Activated T-cell treated with anti-CD3 and anti-CD28 coated beads for 48 hours (primary cell): ENCODE measurements around the gene CLIP3.
"Not testable (repeated sequence)": the region's sequence is repeated elsewhere in the genome, so short reads cannot be mapped to it uniquely, and the experiment has no call there.

ENCODE experiments used
- DNase-seq: peaks from one replicate; pipeline ENCODE4 v3.0.0-alpha.2; 2020; ENCODE audit warnings: low read depth

The CLIP3 gene, protein sequence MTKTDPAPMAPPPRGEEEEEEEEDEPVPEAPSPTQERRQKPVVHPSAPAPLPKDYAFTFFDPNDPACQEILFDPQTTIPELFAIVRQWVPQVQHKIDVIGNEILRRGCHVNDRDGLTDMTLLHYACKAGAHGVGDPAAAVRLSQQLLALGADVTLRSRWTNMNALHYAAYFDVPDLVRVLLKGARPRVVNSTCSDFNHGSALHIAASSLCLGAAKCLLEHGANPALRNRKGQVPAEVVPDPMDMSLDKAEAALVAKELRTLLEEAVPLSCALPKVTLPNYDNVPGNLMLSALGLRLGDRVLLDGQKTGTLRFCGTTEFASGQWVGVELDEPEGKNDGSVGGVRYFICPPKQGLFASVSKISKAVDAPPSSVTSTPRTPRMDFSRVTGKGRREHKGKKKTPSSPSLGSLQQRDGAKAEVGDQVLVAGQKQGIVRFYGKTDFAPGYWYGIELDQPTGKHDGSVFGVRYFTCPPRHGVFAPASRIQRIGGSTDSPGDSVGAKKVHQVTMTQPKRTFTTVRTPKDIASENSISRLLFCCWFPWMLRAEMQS

DNA sequence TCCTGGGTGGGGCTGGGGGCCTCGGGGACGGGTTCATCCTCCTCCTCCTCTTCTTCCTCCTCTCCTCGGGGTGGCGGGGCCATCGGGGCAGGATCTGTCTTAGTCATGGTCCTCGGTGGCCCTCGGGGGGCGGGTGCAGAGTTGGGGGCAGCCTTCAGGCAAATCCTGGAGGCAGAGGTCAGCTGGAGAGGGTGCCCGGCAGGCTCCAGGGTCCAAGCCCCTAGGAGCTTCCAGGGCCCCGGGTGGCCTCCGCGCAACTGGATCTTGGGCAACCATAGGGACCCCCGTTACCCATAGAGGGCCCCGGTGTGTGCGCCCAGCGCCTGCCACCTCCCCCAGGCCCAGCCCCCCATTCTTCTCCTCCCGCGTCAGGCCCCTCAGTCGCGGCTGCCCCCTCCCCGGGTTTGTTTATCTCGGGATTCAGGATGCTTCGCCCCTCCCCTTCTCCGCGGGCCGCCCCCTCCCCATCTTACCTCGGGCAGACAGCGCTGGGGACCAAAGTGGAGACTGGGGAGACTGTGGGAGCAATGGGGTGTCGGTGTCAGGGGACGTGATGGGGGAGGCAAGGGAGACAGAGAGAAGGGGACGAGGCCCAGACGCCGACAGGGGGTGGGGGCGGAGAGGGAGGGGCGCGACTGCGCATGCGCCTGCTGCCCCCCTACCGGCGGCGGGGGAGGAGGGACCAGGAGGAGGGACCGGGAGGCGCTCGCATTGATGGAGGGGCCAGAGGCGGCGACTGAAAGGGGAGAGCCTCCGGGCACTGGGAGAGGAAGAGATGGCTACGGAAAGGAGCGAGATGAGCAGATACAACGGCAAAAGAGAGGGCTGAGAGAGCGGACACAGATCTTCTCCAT is at the start of gene CLIP3:
TSS of gene CLIP3 (minus strand) at position 623 of the 854 bp plus-strand sequence. CDS start at position 107, 516 bp downstream.
- peak; percentile 43 for DNase-seq

DNA sequence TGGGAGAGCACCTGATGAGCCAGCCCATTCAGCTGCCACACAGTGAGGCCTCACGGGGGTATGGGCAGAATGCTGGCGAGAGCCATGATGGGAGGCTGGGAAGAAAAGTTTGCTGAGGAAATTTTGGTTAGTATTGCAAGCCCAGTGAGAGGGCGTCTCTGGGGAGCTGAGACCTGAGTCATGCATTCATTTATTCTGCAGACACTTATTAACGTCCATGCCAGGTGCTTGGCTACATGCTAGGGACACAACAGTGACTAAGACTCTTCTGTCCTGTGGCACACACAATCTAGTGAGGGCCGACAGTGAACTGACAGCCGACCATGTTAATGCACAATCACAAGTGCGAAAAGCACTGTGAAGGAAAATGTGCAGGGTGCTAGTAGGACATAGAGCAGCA is 49.2 kb upstream of the CLIP3 start:
- no peak for DNase-seq

DNA sequence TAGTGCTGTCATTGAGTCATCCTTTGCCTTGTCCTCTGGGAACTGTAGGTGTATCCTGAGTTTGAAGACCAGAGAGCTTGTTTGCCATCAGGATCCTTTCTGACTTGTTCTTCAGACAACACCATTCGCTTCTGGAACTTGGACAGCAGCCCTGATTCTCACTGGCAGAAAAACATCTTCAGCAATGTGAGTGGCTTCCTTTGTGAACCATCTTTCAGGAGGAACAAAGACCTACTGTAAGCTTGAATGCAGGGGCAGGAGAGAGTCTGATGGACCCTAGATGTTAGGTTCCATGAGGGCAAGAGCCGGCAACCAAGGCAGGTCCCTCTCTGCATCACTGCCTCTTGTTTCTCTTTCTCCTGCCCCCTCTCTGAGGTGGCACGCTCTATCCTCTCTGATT is 48.7 kb upstream of the CLIP3 start:
- DNase-seq, result no peak

DNA sequence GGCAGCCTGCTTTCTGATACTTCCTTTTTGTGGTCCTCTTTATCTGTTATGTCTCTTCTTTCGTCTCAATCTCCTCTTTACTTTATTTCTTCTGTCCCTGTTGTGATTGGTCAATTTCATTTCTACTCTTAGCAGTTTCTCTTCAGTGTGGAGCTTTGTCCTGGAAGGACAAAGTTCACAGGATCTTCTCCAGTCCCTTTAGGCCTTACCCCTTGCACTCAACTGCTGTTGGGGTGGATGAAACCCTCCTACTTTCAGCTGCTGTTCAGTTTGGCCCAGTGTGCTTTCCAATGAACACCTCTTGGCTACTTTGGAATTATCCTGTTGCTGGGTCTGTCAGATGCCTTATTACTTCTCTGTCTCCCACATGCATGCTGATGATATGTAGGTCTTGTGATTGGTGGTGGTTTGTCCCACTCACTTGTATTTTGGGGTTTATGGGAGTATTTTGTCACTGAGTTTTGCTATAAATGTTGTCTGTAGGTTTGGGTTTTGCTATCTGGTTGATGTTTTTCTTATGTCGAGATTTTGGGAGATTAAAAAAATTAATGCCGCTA is 46.8 kb upstream of the CLIP3 start:
- no peak for DNase-seq

DNA sequence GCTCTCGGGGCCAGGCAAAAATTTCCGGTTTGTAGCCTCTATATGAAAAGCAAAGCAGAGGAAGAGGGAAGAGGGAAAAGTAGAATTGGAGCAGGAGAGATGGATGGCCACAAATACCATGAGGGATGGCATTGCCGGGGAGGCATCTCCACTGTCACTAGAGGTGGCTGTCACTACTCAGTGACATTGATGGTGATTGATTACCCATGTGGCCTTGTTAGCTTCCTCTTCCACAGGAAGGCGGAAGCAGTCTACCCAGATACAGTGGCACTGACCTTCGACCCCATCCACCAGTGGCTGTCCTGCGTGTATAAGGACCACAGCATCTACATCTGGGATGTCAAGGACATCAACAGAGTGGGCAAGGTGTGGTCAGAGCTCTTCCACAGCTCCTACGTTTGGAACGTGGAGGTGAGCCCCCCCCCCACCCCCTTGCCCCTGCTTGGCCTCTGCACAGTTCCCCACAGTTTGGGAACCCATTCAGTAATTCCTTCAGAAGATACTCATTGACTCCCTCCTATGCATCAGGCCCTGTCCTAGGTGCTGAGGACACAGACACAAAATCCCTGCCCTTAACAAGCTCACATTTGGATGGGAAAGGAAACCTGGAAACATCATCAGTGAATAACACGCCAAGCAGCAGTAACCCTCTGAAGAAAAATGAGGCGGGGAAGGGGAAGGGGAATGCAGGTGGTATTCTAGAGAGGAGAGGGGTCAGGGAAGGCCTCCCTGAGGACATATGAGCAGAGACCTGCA is 40.6 kb upstream of the CLIP3 start:
- no peak for DNase-seq

DNA sequence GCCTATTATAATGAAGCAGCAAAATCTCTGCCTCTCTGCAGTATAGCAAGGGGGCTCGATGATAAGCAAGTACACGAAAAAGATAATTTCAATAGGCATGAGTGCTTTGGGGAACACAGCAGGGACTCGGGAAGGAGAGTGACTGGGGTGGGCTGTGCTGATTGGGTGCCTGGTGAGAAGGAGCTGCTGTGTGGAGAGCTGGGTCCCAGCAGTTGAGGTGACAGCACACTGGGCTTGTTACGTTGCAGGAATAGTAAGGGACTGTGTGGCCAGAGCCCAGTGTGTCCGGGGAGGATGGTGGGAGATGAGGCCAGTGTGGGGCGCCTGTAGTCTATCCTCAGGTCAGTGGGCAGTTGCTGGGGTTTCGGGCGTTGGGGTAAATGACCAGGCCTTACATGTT is 39.4 kb upstream of the CLIP3 start:
- no peak for DNase-seq

DNA sequence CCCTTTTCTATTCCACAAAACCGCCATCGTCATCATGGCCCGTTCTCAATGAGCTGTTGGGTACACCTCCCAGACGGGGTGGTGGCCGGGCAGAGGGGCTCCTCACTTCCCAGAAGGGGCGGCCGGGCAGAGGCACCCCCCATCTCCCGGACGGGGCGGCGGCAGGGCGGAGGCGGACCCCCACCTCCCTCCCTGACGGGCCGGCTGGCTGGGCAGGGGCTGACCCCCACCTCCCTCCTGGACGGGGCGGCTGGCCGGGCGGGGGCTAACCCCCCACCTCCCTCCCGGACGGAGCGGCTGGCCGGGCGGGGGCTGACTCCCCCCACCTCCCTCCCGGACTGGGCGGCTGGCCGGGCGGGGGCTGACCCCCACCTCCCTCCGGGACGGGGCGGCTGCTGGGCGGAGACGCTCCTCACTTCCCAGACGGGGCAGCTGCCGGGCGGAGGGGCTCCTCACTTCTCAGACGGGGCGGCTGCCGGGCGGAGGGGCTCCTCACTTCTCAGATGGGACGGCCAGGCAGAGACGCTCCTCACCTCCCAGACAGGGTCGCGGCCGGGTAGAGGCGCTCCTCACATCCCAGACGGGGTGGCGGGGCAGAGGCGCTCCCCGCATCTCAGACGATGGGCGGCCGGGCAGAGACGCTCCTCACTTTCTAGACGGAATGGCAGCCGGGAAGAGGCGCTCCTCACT is 36.3 kb upstream of the CLIP3 start:
- not testable (repeated sequence) for DNase-seq

DNA sequence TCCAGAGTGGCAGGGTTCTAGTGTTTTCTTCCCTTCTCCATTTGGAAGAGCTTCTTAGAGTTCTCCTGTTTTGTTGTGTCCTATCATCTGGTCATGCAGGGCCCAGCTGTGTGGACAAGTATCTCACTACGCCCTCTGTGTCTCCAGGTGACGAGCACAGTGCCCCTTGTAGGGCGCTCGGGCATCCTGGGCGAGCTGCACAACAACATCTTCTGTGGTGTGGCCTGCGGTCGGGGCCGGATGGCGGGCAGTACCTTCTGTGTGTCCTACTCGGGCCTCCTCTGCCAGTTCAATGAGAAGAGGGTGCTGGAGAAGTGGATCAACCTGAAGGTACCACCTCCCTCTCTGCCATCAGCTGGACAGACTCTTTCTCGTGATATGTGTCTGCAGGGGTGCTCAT is 35.0 kb upstream of the CLIP3 start:
- DNase-seq, result no peak

DNA sequence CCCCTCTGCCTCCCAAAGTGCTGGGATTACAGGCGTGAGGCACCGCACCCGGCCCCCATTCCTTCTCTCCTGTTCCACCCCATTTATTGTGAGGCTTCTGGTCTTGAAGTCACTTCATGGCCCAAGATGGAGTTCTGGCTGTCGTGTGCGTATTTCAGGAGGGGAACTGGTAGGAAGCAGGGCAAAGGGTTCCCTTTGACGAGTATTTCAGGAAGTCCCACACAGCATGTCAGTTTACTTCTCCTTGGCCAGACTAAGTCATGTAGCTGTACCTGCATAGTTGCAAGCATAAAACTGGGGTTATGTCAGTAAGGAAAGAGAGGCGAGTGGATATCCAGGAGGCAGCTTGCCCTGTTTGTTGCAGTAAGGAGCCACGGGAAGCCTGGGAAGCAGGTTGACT is 32.2 kb upstream of the CLIP3 start:
- DNase-seq, result no peak

DNA sequence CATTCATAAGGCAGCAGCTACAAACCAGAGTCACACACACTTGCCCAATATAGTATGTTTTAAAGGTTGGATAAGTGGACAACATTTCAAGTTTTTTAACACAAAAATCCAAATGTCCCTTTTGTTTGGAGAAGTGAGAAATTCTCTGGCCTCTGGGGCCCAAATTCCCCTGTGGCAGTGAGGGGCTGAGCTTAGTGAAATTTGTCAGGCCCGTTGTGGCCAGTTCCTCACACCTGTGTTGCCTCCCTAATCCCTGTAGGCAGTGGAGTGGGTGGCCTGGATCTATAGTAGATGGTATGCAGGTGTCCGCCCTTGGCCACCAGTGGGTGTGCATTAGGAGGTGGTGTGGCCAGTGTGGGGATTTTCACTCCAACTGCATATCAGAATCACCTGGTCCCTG is 28.7 kb upstream of the CLIP3 start:
- no peak for DNase-seq

DNA sequence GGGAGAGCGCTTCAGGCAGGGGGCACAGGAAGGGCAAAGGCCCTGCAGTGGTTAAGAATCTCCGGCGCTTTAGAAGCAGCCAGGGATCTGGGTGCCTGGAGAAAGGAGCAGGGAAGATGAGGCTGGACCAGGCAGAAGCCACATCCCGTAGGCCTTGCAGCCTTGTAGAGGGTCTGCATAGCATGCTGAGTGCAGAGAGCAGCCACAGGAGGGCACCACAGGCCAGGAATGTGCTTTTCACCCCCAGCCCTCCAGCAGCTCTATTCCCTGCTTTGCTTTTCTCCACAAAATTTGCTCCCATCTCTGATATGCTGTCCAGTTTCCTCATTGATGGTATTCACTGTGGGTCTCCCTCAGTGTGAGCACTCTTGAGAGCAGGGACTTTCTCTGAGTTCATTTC is 27.8 kb upstream of the CLIP3 start:
- DNase-seq, result peak; percentile 6

DNA sequence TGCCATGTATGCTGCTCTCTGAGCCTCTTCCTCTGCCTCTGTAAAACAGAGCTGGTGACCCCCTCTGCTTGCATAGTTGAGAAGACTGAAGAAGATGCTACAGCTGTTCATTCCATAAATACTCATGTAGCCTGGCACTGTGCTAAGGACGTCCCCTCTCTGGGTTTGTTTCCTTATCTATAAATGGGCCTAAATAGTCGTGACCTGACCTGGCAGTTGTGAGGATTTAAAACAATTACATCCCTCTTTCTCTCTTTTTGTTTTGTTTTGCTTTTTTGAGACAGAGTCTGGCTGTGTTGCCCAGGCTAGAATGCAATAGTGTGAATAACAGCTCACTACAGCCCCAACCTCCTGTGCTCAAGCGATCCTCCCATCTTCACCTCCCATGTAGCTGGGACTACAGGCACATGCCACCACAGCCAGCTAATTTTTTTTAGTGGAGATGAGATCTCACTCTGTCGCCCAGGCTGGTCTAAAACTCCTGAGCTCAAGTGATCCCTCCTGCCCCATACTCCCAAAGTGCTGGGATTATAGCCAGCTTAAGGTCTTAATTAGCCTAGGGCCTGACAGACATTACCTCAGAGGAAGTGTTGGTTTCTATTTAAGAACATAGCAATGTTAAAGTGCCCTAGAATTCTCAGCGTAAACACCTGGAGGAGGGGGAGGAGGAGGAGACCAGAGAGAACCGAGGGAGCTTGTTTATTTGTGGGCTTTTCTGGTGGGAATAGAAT is 26.7 kb upstream of the CLIP3 start:
- no peak for DNase-seq

DNA sequence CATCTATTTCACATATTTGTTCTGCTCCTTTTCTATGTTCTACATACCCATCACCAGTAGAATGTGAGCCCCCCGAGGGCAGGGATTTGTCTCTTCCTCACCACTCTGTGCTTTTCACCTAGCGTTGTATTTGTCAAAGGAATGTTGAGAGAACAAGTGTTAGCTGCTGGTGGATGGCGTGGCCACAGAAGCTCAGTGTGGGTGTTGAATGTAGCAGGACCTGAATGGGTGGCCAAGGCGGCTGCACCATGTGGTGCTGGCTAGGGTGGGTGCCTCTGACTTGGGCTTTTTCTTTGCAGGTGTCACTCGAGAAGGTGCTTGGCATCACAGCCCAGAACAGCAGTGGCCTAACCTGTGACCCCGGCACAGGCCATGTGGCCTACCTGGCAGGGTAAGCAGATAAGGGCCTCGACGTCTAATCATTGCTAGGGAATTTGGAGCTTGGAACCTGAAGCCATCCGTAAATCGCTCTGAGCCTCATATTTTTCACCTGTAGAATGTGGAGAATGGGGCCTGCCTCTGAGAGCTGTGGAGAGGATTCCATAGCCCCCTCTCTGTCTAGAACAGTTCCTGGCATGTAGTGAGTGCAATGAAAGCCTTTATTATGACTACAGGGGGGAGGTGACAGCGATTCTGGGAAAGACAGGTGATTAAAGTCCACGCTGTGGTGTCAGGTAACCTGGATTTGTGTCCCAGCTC is 26.0 kb upstream of the CLIP3 start:
- DNase-seq, result no peak

DNA sequence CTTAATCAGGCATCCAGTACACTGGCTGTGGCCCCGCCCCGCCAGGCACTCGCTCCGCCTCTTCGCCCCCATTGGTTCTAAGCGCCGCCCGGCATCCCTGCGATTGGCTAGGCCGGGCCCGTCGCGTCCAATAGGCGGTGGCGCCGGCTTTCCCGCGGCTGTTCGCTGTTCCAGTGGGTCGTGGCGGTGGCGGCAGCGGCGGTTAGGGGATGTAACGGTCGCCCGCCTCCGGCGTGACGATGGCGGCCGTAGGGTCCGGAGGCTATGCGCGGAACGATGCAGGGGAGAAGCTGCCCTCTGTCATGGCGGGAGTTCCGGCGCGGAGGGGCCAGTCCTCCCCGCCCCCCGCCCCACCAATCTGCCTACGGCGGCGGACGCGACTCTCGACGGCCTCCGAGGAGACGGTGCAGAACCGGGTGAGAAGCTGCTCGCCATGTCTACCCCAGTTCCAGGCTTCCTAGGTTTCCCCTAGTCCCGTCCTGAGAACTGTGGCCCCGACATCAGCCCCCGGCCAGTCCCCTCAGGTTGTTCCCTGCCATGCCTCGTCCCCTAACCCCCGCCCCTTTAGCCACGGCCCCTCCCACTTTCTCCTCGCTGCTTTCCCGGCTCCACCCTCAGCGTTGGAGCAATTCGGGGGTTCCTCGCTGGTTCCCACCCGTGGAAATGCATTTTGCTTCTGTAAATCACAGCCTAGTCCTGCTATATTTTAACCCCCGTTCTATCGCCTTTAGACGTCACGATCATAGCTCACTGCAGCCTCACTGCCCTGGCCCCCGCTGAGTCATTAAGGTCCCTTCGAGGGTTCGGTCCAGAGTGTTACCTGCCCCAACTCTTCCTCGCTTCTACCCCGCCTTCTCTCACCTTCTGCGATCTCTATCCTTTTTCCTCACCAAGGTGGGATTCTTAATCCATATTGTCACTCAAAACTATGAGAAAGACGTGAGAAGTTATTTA is 22.3 kb upstream of the CLIP3 start, which contains the start of gene WDR62:
TSS of gene WDR62 (plus strand) at position 165 of the 954 bp plus-strand sequence. CDS start at position 240, 75 bp downstream.
- peak; percentile 94 for DNase-seq

DNA sequence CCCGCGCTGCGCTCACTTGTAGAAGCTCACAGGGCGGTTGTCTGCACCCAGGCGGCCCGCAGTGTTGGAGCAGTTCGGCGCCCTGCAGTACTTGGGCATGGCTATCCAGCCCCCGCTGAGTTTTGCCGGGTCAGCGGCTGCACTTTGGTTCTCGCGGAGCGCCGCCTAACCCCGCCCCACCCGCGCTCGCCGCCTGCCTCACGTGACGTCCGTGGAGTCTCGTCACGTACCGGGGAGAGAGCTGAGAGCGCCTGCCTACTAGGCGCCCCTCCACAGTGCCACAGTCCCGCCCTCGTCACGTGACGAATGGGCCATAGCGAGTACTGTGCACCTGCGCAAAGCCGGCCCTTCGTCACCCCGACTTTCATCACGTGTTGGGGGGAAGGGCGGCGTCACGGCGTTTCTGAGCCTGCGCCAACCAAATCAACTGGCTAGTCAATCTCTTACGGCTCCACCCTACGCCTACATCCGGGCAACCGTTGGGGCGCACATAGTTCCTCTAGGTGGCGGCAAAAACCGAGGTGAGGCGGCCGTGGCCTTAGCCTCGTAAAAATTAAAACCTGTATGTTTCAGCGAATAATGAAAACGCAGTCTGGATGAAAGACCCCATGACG is 21.6 kb upstream of the CLIP3 start, which contains the start of gene THAP8:
TSS of gene THAP8 (minus strand) at position 167 of the 614 bp plus-strand sequence. CDS start at position 99, 68 bp downstream.
- DNase-seq, result peak; percentile 99

DNA sequence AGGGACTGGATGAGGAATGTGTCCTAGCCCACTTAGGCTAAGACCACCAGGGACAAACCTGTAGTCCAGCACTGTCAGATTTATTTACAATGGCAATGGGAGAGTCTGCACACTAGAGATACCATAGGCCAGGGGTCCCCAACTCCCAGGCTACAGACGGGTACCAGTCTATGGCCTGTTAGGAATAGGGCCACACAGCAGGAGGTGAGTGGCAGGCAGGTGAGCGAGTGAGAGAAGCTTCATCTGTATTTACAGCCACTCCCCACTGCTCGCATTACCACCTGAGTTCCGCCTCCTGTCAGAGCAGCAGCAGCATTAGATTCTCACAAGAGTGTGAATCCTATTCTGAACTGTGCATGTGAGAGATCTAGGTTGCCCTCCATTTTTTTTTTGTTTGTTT is 19.0 kb upstream of the CLIP3 start:
- no peak for DNase-seq

DNA sequence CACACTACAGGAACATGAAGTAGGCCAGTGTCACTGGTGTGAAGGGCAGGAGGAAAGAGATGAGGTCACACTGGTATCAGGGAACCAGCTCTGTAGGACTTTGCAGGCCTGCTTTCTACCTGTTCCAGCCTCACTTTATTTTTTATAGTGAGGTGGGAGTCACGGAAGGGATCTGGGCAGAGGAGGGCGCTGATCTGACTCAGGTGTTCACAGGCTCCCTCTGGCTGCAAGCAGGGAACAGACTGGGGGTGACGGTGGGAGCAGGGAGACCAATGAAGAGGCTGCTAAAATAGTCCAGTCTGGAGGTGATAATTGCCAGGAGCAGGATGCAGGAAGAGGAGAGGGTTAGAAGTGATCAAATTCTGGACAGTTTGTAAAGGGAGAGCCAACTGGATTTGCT is 18.6 kb upstream of the CLIP3 start:
- DNase-seq, result no peak
